SH-SY5Y (cell line): Measurements from ENCODE around the gene CDKN1C.

Experiments used
- GATA2 ChIP-seq: IDR thresholded peaks from 2 replicates; pipeline ENCODE4 v1.6.1; 2011; ENCODE audit warnings: mild to moderate bottlenecking, low read depth, low read length
- GATA3 ChIP-seq: IDR thresholded peaks from 2 replicates; pipeline ENCODE4 v1.6.1; 2011; ENCODE audit warnings: low read depth, mild to moderate bottlenecking, low read length, moderate library complexity

GRCh38 chr11:2913776-2914175, 28.2 kb upstream of the CDKN1C start:
- no peak for TF ChIP-seq GATA2
- no peak for TF ChIP-seq GATA3
